Activated CD8-positive, alpha-beta memory T cell treated with anti-CD3 and anti-CD28 coated beads, Interleukin-2, amount 10 ng/mL, durations not matched to agents 7 days and 5 days (primary cell): ENCODE data around the gene CDCP2. TPM values are rescaled to one million over a fixed set of nuclear protein-coding genes. Genes with fewer than 3 reads are reported as not detected.
"Not testable (repeated sequence)": the region's sequence is repeated elsewhere in the genome, so short reads cannot be mapped to it uniquely, and the experiment has no call there.

Experiments
- ATAC-seq: fragments of 150-1000 bp; cut with Tn5 transposase; one replicate; pipeline ENCODE4 v1.10.0; 2021; ENCODE audit warnings: moderate library complexity
- CTCF ChIA-PET: fragments of 350-600 bp; sonication (Branson Sonifier 250); formaldehyde crosslinking; loops from one replicate; lab custom pipeline; 2021; ENCODE audit warnings: antibody characterized with exemption; lab: Charles Lee
- DNase-seq: peaks from one replicate; pipeline ENCODE4 v3.0.0-alpha.2; 2020
- H3K27ac Mint-ChIP-seq: one replicate; pipeline ENCODE4 v1.8.0; 2021; ENCODE audit warnings: mild to moderate bottlenecking, mixed read lengths
- H3K27me3 Mint-ChIP-seq: one replicate; pipeline ENCODE4 v1.8.0; 2021; ENCODE audit warnings: mixed read lengths
- H3K36me3 Mint-ChIP-seq: one replicate; pipeline ENCODE4 v1.8.0; 2021; ENCODE audit warnings: mild to moderate bottlenecking, mixed read lengths
- H3K4me1 Mint-ChIP-seq: one replicate; pipeline ENCODE4 v1.8.0; 2021; ENCODE audit warnings: mixed read lengths
- H3K4me3 Mint-ChIP-seq: one replicate; pipeline ENCODE4 v1.8.0; 2021; ENCODE audit warnings: mild to moderate bottlenecking, moderate library complexity, mixed read lengths
- H3K9me3 Mint-ChIP-seq: one replicate; pipeline ENCODE4 v1.8.0; 2022; ENCODE audit warnings: low read depth, mixed read lengths
- total RNA-seq, 2 experiments: library from RNA; stranded (reverse); gene quantifications; one replicate each; pipeline ENCODE4 v1.2.3, GENCODE V29; 2021

CDCP2 gene
- total RNA-seq, 2 experiments from 2014 or later: 0.09 TPM; not detected in 1

DNA sequence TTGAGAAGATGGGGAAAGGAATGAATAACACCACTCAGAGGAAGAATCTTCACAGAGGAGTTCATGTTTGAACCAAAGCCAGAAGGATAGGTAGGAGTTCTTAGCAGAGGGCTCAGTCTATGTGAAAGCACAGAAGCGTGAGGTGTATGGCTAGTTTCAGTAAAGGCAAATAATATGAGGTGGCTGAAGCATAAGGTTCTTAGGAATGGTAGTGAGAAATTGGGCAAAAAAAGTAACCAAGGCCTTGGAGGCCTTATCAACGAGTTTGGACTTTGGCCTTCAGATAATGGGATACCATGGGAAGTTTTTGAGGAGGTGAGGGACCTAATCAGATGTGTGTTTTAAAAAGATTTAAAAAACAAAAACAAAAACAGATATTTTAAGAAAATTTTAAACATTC is 52.3 kb downstream of the CDCP2 start:
- Mint-ChIP-seq H3K36me3 (peaks cover 45% of the 10 kb centered on the region), H3K27me3 (no peaks in the 10 kb centered on the region), H3K4me1 (no peaks in the 10 kb centered on the region), H3K9me3 (no peaks in the 10 kb centered on the region), H3K4me3 (no peak overlapping the region), H3K27ac (no peak overlapping the region)
- ATAC-seq: no peak
- DNase-seq: no peak
- CTCF ChIA-PET: interaction anchor here (2.2 kb wide), 1 partner anchor 19 kb away, joined by 8 read pairs; no protein-coding TSS in a partner anchor

DNA sequence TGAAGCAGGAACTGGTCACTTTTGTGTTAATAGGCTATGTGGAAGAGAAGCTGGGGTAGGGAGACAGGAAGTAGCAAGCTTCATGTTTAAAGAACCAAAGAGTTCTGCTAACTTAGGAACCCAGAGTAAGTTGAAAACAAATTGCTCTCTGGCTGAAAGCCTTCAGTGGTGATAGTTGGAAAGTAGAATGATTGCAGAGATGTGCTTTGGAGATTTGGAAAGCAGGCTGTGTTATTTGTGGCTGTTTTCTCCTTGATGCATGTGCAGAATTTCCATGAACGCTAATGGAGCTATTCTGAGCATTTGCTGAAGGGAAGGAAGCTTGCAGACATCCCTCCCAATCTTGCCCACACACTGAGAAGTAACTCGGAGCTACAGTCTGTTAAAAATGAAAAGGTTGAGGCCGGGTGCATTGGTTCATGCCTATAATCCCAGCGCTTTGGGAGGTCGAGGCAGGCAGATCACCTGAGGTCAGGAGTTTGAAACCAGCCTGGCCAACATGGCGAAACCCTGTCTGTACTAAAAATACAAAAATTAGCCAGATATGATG is 53.7 kb downstream of the CDCP2 start:
- H3K27me3 Mint-ChIP-seq: no peaks in the 10 kb centered on the region
- no peak for ATAC-seq
- H3K36me3 Mint-ChIP-seq: peaks cover 45% of the 10 kb centered on the region
- no peak overlapping the region for H3K27ac Mint-ChIP-seq
- DNase-seq: no peak
- H3K4me3 Mint-ChIP-seq: no peak overlapping the region
- CTCF ChIA-PET: interaction anchor here (1.7 kb wide), 1 partner anchor 12 kb away, joined by 7 read pairs; no protein-coding TSS in a partner anchor
- no peaks in the 10 kb centered on the region for H3K9me3 Mint-ChIP-seq
- H3K4me1 Mint-ChIP-seq: no peaks in the 10 kb centered on the region

DNA sequence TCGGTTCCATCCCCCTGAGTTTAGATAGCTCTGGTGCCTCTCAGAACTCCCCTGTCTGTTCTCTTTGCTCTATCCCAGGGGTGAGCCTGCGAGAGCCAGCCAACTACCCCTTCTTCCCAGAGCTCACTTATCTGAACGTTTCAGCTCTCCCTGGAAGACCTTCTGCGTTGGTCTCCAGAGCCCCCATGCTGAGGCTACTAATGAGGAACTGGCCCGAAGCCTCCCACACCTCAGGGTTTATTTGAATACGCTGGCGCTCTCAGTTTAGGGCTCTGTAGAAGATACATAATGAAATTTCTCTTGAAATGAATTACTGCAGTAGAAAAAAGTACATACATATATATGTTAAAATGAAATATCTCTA is 55.9 kb downstream of the CDCP2 start:
- Mint-ChIP-seq H3K27me3 (no peaks in the 10 kb centered on the region), H3K27ac (no peak overlapping the region), H3K9me3 (no peaks in the 10 kb centered on the region), H3K36me3 (peaks cover 33% of the 10 kb centered on the region), H3K4me1 (no peaks in the 10 kb centered on the region), H3K4me3 (no peak overlapping the region)
- no peak for ATAC-seq
- CTCF ChIA-PET: no interaction called here
- DNase-seq: no peak

DNA sequence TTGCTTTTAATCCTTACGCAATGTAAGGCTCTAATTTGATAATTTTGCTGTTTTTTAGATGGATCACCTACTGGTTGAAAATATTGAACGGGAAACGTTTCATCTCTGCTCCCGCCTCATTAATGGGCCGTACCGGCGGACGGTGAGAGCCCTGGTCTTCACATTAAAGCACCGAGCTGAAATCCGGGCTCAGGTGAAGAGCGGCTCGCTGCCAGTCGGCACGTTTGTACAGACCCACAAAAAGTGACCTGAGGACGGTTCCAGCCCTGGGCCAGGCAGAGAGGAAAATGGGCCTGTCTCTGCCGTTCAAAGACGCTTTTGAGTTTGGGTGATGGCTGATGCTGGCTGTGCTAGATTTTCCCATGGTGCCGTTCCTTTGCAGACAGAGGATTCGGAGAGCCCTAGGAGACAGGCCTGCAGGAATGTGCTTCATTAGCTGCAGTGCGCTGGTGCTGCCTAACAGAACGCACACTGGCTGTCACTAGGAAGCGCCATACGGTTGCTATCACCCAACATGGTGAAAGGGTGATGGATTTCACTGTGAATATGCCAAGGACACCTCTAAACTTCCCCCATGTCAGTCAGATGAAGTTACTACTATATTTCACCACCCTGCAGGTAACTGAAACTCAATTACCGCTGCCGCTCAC is 56.4 kb downstream of the CDCP2 start:
- H3K36me3 Mint-ChIP-seq: peaks cover 30% of the 10 kb centered on the region
- no peak overlapping the region for H3K27ac Mint-ChIP-seq
- no peaks in the 10 kb centered on the region for H3K4me1 Mint-ChIP-seq
- CTCF ChIA-PET: no interaction called here
- H3K27me3 Mint-ChIP-seq: no peaks in the 10 kb centered on the region
- H3K4me3 Mint-ChIP-seq: no peak overlapping the region
- no peak for ATAC-seq
- no peaks in the 10 kb centered on the region for H3K9me3 Mint-ChIP-seq
- no peak for DNase-seq

DNA sequence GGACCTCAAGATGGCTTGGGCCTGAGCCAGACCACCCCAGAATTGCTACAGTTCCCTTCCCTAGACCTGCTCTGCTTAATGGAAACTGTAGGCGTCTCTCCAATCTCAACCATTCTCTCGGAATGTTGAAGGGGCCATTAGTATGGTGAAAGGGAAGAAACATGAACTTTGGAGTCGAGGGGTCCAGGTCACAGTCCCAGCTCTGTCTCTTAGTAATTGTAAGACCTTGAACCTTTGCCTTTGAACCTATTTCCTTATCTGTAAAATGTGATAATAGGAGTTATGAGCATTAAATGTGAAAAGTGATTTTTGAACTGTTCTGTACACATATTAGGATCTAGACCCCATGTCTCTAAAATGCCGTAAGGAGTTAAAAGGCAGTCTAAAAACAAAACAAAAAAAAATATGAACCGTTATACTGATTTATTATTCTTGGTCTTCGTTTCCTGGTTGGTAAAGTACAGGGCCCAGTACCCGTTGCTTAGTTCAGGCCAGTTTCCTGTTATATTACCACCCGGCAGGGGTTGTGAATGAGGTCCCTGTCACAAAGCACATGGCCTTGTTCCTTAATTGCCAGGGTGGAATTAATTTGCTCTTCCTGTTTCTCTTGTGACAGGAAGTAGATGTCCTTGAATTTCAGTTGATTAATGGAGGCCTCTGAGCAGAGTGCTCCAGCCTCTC is 57.1 kb downstream of the CDCP2 start:
- ATAC-seq: no peak
- H3K27me3 Mint-ChIP-seq: no peaks in the 10 kb centered on the region
- CTCF ChIA-PET: no interaction called here
- no peaks in the 10 kb centered on the region for H3K9me3 Mint-ChIP-seq
- peaks cover 26% of the 10 kb centered on the region for H3K36me3 Mint-ChIP-seq
- H3K4me3 Mint-ChIP-seq: no peak overlapping the region
- H3K27ac Mint-ChIP-seq: no peak overlapping the region
- no peak for DNase-seq
- no peaks in the 10 kb centered on the region for H3K4me1 Mint-ChIP-seq

DNA sequence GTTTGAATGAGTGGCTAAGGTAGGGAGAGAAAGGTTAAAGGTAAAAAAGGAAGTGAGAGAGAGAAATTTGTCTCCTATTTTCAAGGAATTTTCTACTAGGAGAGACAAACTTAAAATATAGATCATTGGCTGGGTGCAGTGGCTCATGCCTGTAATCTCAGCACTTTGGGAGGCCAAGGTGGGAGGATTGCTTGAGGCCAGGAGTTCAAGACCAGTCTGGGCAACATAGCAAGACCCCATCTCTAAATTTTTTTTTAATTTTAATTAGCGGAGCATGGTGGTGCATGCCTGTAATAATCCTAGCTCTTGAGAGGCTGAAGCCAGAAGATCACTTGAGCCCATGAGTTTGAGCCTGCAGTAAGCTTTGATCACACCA is 58.1 kb downstream of the CDCP2 start:
- H3K27me3 Mint-ChIP-seq, H3K4me1 Mint-ChIP-seq, H3K27ac Mint-ChIP-seq, H3K4me3 Mint-ChIP-seq, H3K9me3 Mint-ChIP-seq, DNase-seq, CTCF ChIA-PET, ATAC-seq: not testable (repeated sequence)
- H3K36me3 Mint-ChIP-seq: peaks cover 20% of the 10 kb centered on the region

DNA sequence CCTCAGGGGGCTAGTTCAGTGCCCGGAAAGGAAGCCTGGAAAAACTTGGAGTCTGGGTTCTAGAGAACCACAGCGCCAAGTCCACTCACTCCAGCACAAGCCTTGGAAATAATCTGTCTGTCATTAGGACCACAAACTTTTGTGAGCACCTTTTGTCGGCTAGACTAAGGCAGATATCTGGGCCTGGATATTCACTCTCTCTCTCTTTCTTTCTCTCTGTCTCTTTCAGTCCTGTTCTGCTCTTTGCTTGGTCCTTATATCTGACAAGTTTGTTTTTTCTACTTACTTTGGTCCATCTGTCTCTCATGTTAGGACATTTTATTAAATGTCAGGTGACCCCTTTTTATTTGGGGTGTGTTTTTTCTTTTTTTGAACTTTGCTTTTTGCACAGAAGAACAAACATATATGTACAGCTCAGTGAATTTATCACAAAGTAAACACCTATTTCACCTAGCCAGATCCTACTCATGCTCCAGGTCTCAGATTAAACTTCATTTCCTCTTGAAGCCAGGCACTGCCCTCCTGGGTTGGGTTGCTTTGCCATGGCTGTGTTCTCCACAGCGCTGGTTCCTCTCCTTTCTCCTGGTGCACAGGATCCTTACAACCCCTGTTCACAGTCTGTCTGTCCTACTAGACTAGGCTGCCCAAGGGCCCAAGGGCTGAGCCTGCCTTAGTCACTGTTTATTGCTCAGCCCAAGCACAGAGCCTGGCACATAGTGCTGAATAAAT is 58.6 kb downstream of the CDCP2 start:
- Mint-ChIP-seq H3K4me1 (no peaks in the 10 kb centered on the region), H3K9me3 (no peaks in the 10 kb centered on the region), H3K27me3 (no peaks in the 10 kb centered on the region), H3K27ac (no peak overlapping the region), H3K4me3 (no peak overlapping the region), H3K36me3 (peaks cover 19% of the 10 kb centered on the region)
- CTCF ChIA-PET: no interaction called here
- no peak for DNase-seq
- ATAC-seq: no peak

DNA sequence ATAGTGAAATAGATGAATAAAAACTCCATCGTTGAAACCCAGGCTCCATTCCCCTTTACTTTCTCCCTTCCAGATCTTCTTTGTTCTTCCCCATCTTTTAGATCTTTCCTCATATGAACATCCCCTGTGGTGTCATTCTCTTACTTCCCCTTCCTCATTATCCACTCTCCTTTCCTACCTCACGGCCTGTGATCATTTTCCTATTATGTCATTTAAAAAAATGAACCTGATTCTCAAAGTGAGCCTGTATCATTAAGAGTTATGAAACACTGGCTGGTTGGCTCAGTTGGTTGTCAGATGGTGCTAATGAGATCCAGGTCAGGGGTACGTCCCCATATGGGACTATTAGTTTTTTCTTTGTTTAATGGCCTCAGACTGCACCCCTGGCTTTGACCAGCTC is 61.1 kb downstream of the CDCP2 start:
- CTCF ChIA-PET: no interaction called here
- Mint-ChIP-seq H3K4me3 (no peak overlapping the region), H3K27ac (no peak overlapping the region), H3K27me3 (no peaks in the 10 kb centered on the region), H3K36me3 (peaks cover 9% of the 10 kb centered on the region), H3K4me1 (peaks cover 3% of the 10 kb centered on the region), H3K9me3 (no peaks in the 10 kb centered on the region)
- no peak for ATAC-seq
- no peak for DNase-seq

DNA sequence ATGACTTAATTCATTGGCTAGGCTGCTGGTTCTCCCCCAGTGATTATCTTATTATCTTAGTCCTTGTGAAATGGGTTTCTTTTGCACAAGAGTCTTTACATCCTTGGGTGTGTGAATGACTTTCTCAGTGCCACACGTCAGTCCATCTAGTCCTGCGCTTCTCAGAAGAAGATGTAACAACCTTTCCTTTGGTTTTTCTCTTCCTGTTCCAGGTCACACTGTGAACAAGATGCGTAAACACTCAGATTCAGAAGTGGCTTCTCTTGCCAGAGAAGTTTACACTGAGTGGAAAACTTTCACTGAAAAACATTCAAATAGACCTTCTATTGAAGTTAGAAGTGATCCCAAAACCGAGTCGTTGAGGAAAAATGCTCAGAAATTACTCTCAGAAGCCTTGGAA is 64.4 kb downstream of the CDCP2 start:
- no peaks in the 10 kb centered on the region for H3K27me3 Mint-ChIP-seq
- CTCF ChIA-PET: interaction anchor here (1.2 kb wide), 1 partner anchor 14 kb away, joined by 3 read pairs; no protein-coding TSS in a partner anchor
- no peak overlapping the region for H3K27ac Mint-ChIP-seq
- H3K36me3 Mint-ChIP-seq: peaks cover 5% of the 10 kb centered on the region
- no peak for DNase-seq
- no peaks in the 10 kb centered on the region for H3K9me3 Mint-ChIP-seq
- ATAC-seq: no peak
- H3K4me1 Mint-ChIP-seq: peaks cover 3% of the 10 kb centered on the region
- no peak overlapping the region for H3K4me3 Mint-ChIP-seq

DNA sequence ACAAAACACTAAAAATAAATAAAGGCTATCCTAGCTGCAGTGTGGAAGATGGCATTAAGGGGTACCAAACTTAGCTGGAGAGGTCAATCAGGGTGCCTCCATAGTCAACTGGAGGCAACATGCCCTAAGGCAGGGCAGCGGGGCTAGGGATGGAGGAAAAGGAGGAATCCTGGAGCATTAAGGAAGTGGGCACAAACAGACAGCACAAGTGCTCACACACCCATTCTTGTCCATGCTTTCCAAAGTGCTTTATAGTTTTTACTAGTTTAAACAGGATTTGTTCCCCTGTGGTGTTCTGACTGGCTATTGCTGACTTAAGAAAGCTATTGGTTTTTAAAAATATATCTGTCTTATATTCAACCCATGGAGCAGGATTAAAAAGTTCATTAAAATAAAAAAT is 66.0 kb downstream of the CDCP2 start:
- H3K36me3 Mint-ChIP-seq: peaks cover 5% of the 10 kb centered on the region
- H3K27ac Mint-ChIP-seq: no peak overlapping the region
- H3K27me3 Mint-ChIP-seq: no peaks in the 10 kb centered on the region
- no peak overlapping the region for H3K4me3 Mint-ChIP-seq
- DNase-seq (no peak), ATAC-seq (no peak)
- H3K9me3 Mint-ChIP-seq: no peaks in the 10 kb centered on the region
- CTCF ChIA-PET: interaction anchor here (0.8 to 1.5 kb wide), 2 partner anchors 15 to 403 kb away, joined by 3 to 5 read pairs; no protein-coding TSS in a partner anchor
- H3K4me1 Mint-ChIP-seq: peaks cover 3% of the 10 kb centered on the region

DNA sequence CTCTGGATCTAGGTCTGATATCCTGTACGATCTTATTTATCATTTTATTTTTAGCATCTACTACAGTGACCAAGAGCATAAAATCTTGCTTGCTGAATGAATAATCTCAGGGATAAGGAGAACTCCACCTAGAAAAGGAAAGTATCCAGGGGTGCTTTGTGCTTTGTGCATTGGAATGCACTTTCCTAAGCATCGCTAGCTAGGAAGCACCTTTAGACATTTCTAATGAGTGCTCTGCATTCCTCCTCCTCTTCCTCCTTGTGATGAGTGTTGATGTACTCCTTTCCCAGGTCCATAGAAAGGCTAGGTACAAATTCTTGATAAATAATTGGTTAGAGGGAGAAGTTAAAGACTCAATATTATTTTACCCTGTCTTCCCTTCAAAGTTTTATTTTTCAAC is 68.0 kb downstream of the CDCP2 start:
- Mint-ChIP-seq H3K4me1 (peaks cover 5% of the 10 kb centered on the region), H3K4me3 (no peak overlapping the region), H3K36me3 (peaks cover 5% of the 10 kb centered on the region), H3K27me3 (no peaks in the 10 kb centered on the region), H3K9me3 (no peaks in the 10 kb centered on the region), H3K27ac (no peak overlapping the region)
- CTCF ChIA-PET: interaction anchor here (1.0 to 1.8 kb wide), 2 partner anchors 10 to 15 kb away, joined by 3 to 4 read pairs; no protein-coding TSS in a partner anchor
- no peak for DNase-seq
- ATAC-seq: no peak
